Trophoblast cell (in vitro differentiated cells and primary cell): ENCODE results near the gene KIFC3. TPM values are rescaled to one million over a fixed set of nuclear protein-coding genes. Genes with fewer than 3 reads are reported as not detected.
"Not testable (repeated sequence)": the region's sequence is repeated elsewhere in the genome, so short reads cannot be mapped to it uniquely, and the experiment has no call there.

ENCODE experiments used
- DNase-seq, 2 donors: peaks; one replicate each; pipeline ENCODE4 v3.0.0-alpha.2; 2016
- H2AFZ ChIP-seq: 2 replicates; pipeline ENCODE4 v1.6.1; 2013; ENCODE audit warnings: low read length, moderate library complexity, mild to moderate bottlenecking; ENCODE audit not compliant: insufficient read depth, poor library complexity
- H2AK5ac ChIP-seq: 2 replicates; pipeline ENCODE4 v1.6.1; 2013; ENCODE audit warnings: mild to moderate bottlenecking, low read length
- H2BK120ac ChIP-seq: 2 replicates; pipeline ENCODE4 v1.6.1; 2013; ENCODE audit warnings: low read length, mild to moderate bottlenecking, moderate library complexity; ENCODE audit not compliant: insufficient read depth, poor library complexity
- H2BK12ac ChIP-seq: 2 replicates; pipeline ENCODE4 v1.6.1; 2013; ENCODE audit warnings: mild to moderate bottlenecking, low read length, moderate library complexity
- H2BK5ac ChIP-seq: 2 replicates; pipeline ENCODE4 v1.6.1; 2013; ENCODE audit warnings: low read length, low read depth, moderate library complexity, mild to moderate bottlenecking; ENCODE audit not compliant: poor library complexity
- H3K14ac ChIP-seq: 2 replicates; pipeline ENCODE4 v1.6.1; 2013; ENCODE audit warnings: mild to moderate bottlenecking, low read length
- H3K18ac ChIP-seq: 2 replicates; pipeline ENCODE4 v1.6.1; 2013; ENCODE audit warnings: mild to moderate bottlenecking, low read length
- H3K23ac ChIP-seq: 2 replicates; pipeline ENCODE4 v1.6.1; 2013; ENCODE audit warnings: low read length
- H3K27ac ChIP-seq: 2 replicates; pipeline ENCODE4 v1.5.1; 2013; ENCODE audit warnings: low read depth, mild to moderate bottlenecking, inconsistent platforms, low read length, moderate library complexity
- H3K27me3 ChIP-seq: 2 replicates; pipeline ENCODE4 v1.6.1; 2013; ENCODE audit warnings: inconsistent platforms, mild to moderate bottlenecking, low read length, moderate library complexity; ENCODE audit not compliant: insufficient read depth
- H3K36me3 ChIP-seq, 2 experiments: 1 replicate in 1 of 2; 2 replicates in 1 of 2; pipeline ENCODE4 v1.6.1; 2013; ENCODE audit warnings: low read length in 2 of 2, mild to moderate bottlenecking in 2 of 2, moderate library complexity in 1 of 2; ENCODE audit not compliant: insufficient read depth in 2 of 2, control insufficient read depth in 1 of 2
- H3K4ac ChIP-seq: 2 replicates; pipeline ENCODE4 v1.6.1; 2013; ENCODE audit warnings: low read depth, mild to moderate bottlenecking, low read length, moderate library complexity
- H3K4me1 ChIP-seq, 2 experiments: 1 replicate in 1 of 2; 2 replicates in 1 of 2; pipeline ENCODE4 v1.6.1; 2013; ENCODE audit warnings: low read length in 2 of 2, mild to moderate bottlenecking in 2 of 2, moderate library complexity in 1 of 2; ENCODE audit not compliant: insufficient read depth in 2 of 2, control insufficient read depth in 1 of 2
- H3K4me2 ChIP-seq: 2 replicates; pipeline ENCODE4 v1.6.1; 2013; ENCODE audit warnings: inconsistent platforms, mild to moderate bottlenecking, low read length, moderate library complexity
- H3K4me3 ChIP-seq: 2 replicates; pipeline ENCODE4 v1.5.1; 2013; ENCODE audit warnings: mild to moderate bottlenecking, low read depth, low read length, inconsistent platforms
- H3K79me1 ChIP-seq: one replicate; pipeline ENCODE4 v1.6.1; 2013; ENCODE audit warnings: low read length
- H3K79me2 ChIP-seq: 2 replicates; pipeline ENCODE4 v1.6.1; 2013; ENCODE audit warnings: low read length, mild to moderate bottlenecking; ENCODE audit not compliant: control insufficient read depth, insufficient read depth, poor library complexity
- H3K9ac ChIP-seq: 2 replicates; pipeline ENCODE4 v1.6.1; 2013; ENCODE audit warnings: mild to moderate bottlenecking, low read length
- H3K9me3 ChIP-seq: 2 replicates; pipeline ENCODE4 v1.6.1; 2013; ENCODE audit warnings: low read depth, mild to moderate bottlenecking, control low read depth, inconsistent platforms, low read length; ENCODE audit not compliant: insufficient read depth
- H4K12ac ChIP-seq: 2 replicates; pipeline ENCODE4 v1.6.1; 2013; ENCODE audit warnings: low read depth, mild to moderate bottlenecking, low read length, moderate library complexity
- H4K8ac ChIP-seq: 2 replicates; pipeline ENCODE4 v1.6.1; 2013; ENCODE audit warnings: low read depth, mild to moderate bottlenecking, low read length, moderate library complexity
- H4K91ac ChIP-seq: one replicate; pipeline ENCODE4 v1.6.1; 2013; ENCODE audit warnings: low read depth, mild to moderate bottlenecking, low read length, moderate library complexity
- WGBS: extraction: QIAGEN DNeasy Blood & Tissue Kit; methylation state at CpG from one replicate; pipeline ENCODE4 v1.1.7; 2013; ENCODE audit warnings: missing lambda C conversion rate; ENCODE audit not compliant: insufficient read length, insufficient coverage; ENCODE audit errors: extremely low coverage; 5-methylcytosine and 5-hydroxymethylcytosine counted together
- polyA plus RNA-seq: library from polyadenylated mRNA; stranded (reverse); fragments of 200-250 nt; gene quantifications from 2 replicates; pipeline ENCODE4 v1.2.3, GENCODE V29; 2013

Gene KIFC3
- 14.9 and 15.9 TPM in 2 replicates for polyA plus RNA-seq

DNA sequence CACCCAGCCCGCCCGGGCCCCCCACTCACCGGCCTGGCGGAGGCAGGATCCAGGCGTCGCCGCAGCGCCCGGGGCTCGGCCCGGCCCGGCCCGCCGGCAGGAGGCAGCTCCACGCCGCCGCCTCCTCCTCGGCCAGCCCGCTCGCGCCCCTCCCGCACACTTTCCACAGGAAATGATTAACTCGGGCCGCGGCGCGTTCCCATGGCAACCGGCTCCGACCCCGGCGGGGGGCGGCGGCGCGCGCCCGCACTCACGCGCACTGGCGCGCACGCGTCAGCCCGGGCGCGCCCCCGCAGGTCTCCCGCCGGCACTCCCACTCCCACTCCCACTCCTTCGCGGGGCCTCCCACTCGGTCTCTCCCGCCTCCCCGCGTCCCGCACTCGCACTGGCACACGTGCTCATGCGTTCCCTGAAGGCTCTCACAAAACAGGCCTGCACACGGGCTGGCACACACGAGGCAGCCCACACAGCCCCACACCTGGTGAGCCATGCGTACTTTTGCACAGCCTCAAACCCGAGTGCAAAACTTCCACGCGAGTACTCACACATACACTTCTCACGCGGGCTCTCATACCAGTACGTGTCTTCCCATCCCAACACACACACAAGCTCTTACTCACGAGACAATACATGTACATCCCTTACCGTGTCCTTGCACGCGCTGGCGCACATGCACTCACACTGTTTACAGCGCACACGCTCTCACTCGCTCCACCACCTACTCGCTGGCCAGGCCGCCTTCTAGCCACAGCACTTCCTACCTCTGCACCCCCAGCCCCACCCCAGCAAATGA lies at the start of gene KIFC3:
KIFC3 (minus strand) TSS at position 151 of the 793 bp plus-strand sequence. CDS start 4,248 bp downstream, outside the sequence.
- peaks cover 7% of the 10 kb centered on the region for H3K79me2 ChIP-seq
- peak within 1 kb of the TSS; percentile 88 for H4K8ac ChIP-seq
- H2BK12ac ChIP-seq = peak within 1 kb of the TSS; percentile 96
- peak within 1 kb of the TSS; percentile 95 for H4K91ac ChIP-seq
- H3K4me1 ChIP-seq = peaks cover 49 to 53% of the 10 kb centered on the region in 2 experiments
- peak within 1 kb of the TSS; percentile 98 for H3K14ac ChIP-seq
- peak in 1 of 2 donors; percentile 47 for DNase-seq
- peak within 1 kb of the TSS; percentile 73 for H3K27ac ChIP-seq
- H3K4ac ChIP-seq = peak within 1 kb of the TSS; percentile 88
- H3K9ac ChIP-seq = peak within 1 kb of the TSS; percentile 86
- H4K12ac ChIP-seq = peak within 1 kb of the TSS; percentile 47
- peak within 1 kb of the TSS; percentile 67 for H2AK5ac ChIP-seq
- peak within 1 kb of the TSS; percentile 80 for H2AFZ ChIP-seq
- no peaks in the 10 kb centered on the region for H3K9me3 ChIP-seq
- no peak within 1 kb of the TSS for H3K23ac ChIP-seq
- peaks cover 45% of the 10 kb centered on the region for H3K79me1 ChIP-seq
- peak within 1 kb of the TSS; percentile 87 for H3K4me2 ChIP-seq
- H3K18ac ChIP-seq = peak within 1 kb of the TSS; percentile 80
- H3K4me3 ChIP-seq = peak within 1 kb of the TSS; percentile 75
- WGBS = no CpG with 5 or more reads among the region's 78 CpGs
- H3K27me3 ChIP-seq = no peaks in the 10 kb centered on the region
- H2BK5ac ChIP-seq = peak within 1 kb of the TSS; percentile 89
- peak within 1 kb of the TSS; percentile 89 for H2BK120ac ChIP-seq
- no peaks in the 10 kb centered on the region for H3K36me3 ChIP-seq

GRCh38 chr16:57848181-57848580 lies 45.9 kb upstream of the KIFC3 start:
- Histone ChIP-seq H2BK12ac (no peak overlapping the region), H4K8ac (no peak overlapping the region), H4K12ac (no peak overlapping the region), H3K4ac (no peak overlapping the region), H2AK5ac (no peak overlapping the region), H3K14ac (no peak overlapping the region), H2BK5ac (no peak overlapping the region), H3K4me1 (peaks cover 11 to 18% of the 10 kb centered on the region in 2 experiments), H3K18ac (no peak overlapping the region), H3K23ac (no peak overlapping the region), H2BK120ac (no peak overlapping the region), H3K79me2 (no peaks in the 10 kb centered on the region), H3K4me2 (no peak overlapping the region), H3K9me3 (no peaks in the 10 kb centered on the region), H3K79me1 (peaks cover 2% of the 10 kb centered on the region), H3K36me3 (no peaks in the 10 kb centered on the region), H2AFZ (no peak overlapping the region), H4K91ac (no peak overlapping the region), H3K27ac (no peak overlapping the region), H3K27me3 (no peaks in the 10 kb centered on the region), H3K9ac (no peak overlapping the region), H3K4me3 (no peak overlapping the region)
- WGBS = no CpG with 5 or more reads among the region's 5 CpGs
- DNase-seq = peak; percentile 90 to 91

- H3K79me2 ChIP-seq, H3K23ac ChIP-seq, H3K9ac ChIP-seq, H4K91ac ChIP-seq, H3K9me3 ChIP-seq, H3K4me3 ChIP-seq, H2BK5ac ChIP-seq, H3K4ac ChIP-seq, H3K27me3 ChIP-seq, H3K79me1 ChIP-seq, H3K14ac ChIP-seq, H4K12ac ChIP-seq, H2AFZ ChIP-seq, H2BK12ac ChIP-seq, H2AK5ac ChIP-seq, H4K8ac ChIP-seq, H3K36me3 ChIP-seq, H2BK120ac ChIP-seq, H3K4me2 ChIP-seq, H3K18ac ChIP-seq, H3K27ac ChIP-seq, DNase-seq: not testable (repeated sequence)
- H3K4me1 ChIP-seq = peaks cover 15 to 19% of the 10 kb centered on the region in 2 experiments
- WGBS = no CpG with 5 or more reads among the region's 6 CpGs
Measured at GRCh38 chr16:57846931-57847330, 44.6 kb upstream of the KIFC3 start.

DNA sequence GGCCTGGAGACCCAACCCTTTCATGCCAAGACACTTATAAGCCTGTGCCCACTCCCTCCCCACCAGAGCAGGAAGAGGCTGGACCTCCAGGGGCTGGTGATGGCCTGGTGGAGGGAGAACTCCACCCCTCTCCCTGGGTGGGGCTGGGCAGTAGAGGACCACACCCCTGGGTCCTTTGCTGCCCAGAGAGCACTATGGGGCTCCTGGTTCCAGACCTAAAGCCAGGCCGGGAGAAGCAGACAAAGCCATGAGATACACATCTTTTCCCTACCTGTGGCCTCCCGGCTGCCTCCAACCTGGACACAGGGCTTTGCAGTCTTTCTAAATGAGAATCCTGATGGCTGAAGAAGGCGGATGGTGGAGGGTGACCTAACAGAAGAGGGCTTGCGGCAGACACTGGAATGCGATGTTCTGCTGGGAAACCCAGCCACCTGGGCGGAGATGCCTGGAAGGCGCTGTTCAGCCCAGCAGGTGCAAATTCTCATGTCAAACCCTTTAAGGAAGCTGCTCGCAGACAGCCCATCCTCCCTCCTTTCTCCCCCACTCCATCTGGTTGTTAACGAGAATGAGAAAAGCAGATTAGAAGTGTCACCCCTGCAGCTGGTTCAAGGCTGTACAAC lies 43.9 kb upstream of the KIFC3 start:
- Histone ChIP-seq H3K4me3 (no peak overlapping the region), H3K27me3 (no peaks in the 10 kb centered on the region), H2BK120ac (peak overlapping the region; percentile 13), H3K18ac (no peak overlapping the region), H3K9ac (no peak overlapping the region), H2BK5ac (no peak overlapping the region), H4K91ac (peak overlapping the region; percentile 34), H4K12ac (no peak overlapping the region), H2AK5ac (no peak overlapping the region), H3K9me3 (no peaks in the 10 kb centered on the region), H3K79me1 (peaks cover 7% of the 10 kb centered on the region), H2BK12ac (peak overlapping the region; percentile 19), H3K36me3 (no peaks in the 10 kb centered on the region), H3K4me2 (peak overlapping the region; percentile 1), H4K8ac (no peak overlapping the region), H3K14ac (peak overlapping the region; percentile 17), H3K79me2 (no peaks in the 10 kb centered on the region), H3K23ac (no peak overlapping the region), H3K4ac (no peak overlapping the region), H3K27ac (no peak overlapping the region), H2AFZ (no peak overlapping the region), H3K4me1 (peaks cover 17 to 23% of the 10 kb centered on the region in 2 experiments)
- peak; percentile 91 to 93 for DNase-seq
- no CpG with 5 or more reads among the region's 9 CpGs for whole genome bisulfite sequencing
